ENCODE data around the gene AOPEP.

AOPEP gene

DNA sequence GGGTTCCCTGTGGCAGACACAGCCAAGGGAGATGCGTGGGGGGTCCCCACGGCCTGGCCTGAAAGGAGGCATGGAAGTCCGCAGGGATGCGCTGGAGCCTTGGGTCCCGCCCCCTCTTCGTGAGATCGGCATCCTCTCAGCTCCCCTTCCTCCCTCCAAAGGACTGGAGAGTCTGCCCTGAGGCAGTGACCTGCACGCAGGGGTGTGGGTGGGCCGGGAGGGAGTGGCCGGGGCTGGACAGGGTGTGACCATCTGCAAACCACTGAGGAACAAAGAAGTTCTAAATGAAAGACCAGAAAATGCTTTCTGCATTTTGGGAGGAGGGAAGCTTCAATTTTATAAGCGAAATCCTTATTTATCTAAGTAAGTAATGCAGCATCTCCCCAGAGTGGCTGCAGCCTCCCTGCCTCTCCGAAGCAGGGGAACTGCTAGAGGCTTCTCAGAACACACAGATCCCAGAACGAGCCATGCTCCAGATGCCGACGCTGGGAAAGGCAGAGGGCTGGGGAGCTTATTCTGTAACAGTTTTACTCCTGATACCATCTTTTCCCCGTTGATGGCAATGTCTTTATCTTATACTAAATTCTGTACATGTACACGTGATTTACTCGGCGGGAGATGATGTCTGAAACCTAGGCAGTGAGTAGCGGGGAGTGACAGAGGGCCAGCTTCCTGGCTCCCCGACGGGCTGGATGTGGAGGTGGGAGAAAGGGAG, 369.3 kb downstream of the AOPEP start:
- no peak for DNase-seq (ENCODE audit: low spot score)
- TF ChIP-seq, protein P1, sequence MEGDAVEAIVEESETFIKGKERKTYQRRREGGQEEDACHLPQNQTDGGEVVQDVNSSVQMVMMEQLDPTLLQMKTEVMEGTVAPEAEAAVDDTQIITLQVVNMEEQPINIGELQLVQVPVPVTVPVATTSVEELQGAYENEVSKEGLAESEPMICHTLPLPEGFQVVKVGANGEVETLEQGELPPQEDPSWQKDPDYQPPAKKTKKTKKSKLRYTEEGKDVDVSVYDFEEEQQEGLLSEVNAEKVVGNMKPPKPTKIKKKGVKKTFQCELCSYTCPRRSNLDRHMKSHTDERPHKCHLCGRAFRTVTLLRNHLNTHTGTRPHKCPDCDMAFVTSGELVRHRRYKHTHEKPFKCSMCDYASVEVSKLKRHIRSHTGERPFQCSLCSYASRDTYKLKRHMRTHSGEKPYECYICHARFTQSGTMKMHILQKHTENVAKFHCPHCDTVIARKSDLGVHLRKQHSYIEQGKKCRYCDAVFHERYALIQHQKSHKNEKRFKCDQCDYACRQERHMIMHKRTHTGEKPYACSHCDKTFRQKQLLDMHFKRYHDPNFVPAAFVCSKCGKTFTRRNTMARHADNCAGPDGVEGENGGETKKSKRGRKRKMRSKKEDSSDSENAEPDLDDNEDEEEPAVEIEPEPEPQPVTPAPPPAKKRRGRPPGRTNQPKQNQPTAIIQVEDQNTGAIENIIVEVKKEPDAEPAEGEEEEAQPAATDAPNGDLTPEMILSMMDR (IDR thresholded peaks at IDR 0.05) = no peak
- H3K4me3 ChIP-seq = no peak overlapping the region
- H3K27ac ChIP-seq = peak overlapping the region; percentile 25 to 53

DNA sequence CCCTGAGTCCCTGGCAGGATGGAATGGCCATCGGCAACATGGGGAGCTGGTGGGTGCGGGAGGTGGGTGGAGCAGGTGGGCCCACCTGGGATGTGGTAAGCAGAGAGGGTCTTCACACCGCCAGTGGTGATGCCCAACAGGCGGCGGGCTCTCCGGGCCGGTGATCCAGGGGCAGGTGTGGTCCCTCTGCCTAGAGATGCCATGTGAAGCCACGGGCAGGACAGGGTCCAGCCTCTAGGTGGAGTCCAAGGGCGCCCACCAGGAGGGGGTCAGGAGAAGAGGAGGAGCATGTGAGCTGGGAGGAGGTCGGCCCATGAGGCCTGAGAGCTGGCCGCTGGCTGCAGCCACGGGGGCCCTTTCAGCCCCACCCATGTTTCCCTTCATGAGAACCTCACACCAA, 369.9 kb downstream of the AOPEP start:
- H3K27ac ChIP-seq = peak overlapping the region; percentile 25 to 53
- no peak overlapping the region for H3K4me3 ChIP-seq
- TF ChIP-seq, protein P1 (IDR thresholded peaks at IDR 0.05) = no peak
- no peak for DNase-seq (ENCODE audit: low spot score)

DNA sequence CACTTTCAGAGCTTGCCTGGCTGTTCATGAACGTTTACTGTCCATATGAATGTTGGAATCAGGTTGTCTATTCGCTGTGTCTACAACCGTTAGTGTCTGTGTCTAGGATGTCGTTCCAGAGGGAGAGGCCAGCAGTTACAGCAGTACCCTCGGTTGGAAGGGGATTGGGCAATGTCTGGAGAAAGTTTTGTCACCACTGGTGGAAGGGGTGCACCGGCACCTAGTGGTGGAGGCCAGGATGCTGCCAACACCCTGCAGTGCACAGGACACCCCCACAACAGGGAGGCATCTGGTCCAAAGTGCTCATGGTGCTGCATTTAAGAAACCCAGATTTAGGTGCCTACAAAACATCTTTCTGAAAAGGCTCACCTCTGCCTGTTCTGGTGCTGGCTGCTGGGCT, 370.3 kb downstream of the AOPEP start:
- DNase-seq (ENCODE audit: low spot score) = no peak
- peak overlapping the region in 1 of 2 donors; percentile 53 for H3K27ac ChIP-seq
- no peak overlapping the region for H3K4me3 ChIP-seq
- TF ChIP-seq, protein P1 (IDR thresholded peaks at IDR 0.05) = no peak

DNA sequence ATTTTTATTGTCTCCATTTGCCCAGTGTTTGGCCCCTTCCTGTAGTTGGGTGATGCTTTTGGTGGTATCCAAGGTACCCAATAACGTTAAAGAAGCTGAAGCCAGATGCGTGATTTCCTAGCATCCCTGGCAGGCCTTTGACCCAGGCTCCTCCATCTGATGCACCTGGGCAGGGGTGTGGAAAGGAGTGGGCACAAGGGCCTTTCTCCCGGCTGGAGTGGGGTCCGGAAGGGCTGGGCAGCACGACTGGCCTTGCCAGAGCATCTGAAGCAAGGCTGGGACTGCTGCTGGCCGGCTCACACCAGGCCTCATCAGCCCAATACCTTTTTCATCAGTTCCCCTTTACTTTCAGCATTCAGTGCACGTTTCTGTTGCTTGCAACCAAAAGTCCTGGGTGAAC, 370.8 kb downstream of the AOPEP start:
- peak overlapping the region in 1 of 2 donors; percentile 81 for H3K27ac ChIP-seq
- TF ChIP-seq, protein P1 (IDR thresholded peaks at IDR 0.05) = no peak
- no peak overlapping the region for H3K4me3 ChIP-seq
- no peak for DNase-seq (ENCODE audit: low spot score)

DNA sequence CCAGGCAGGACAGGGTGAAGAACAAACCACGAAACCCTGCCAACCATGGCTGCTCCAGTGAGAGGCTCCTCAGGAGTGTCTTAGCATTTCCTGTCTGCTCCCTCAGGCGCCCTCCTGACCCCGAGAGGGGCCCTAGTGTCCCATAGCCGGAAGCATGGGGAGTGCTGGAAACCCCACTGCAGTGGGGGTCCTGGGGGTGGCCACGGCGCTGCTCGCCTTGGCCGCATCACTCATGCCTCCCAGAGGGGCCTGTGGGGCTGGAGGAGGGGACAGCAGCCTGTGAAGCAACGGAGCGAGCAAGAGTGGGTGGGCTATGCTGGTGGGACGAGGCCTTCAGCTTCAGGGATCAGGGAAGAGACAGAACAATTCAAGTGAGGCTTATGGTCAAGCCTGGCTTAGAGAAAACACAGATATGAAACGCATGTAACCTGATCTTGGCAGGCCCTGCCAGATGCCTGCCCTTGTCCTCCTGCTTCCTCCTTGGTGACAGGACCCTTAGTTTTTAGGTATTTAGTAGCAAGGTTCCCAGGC, 372.0 kb downstream of the AOPEP start:
- H3K4me3 ChIP-seq = no peak overlapping the region
- H3K27ac ChIP-seq = peak overlapping the region; percentile 41 to 81
- no peak for DNase-seq (ENCODE audit: low spot score)
- TF ChIP-seq, protein P1 (IDR thresholded peaks at IDR 0.05) = no peak

DNA sequence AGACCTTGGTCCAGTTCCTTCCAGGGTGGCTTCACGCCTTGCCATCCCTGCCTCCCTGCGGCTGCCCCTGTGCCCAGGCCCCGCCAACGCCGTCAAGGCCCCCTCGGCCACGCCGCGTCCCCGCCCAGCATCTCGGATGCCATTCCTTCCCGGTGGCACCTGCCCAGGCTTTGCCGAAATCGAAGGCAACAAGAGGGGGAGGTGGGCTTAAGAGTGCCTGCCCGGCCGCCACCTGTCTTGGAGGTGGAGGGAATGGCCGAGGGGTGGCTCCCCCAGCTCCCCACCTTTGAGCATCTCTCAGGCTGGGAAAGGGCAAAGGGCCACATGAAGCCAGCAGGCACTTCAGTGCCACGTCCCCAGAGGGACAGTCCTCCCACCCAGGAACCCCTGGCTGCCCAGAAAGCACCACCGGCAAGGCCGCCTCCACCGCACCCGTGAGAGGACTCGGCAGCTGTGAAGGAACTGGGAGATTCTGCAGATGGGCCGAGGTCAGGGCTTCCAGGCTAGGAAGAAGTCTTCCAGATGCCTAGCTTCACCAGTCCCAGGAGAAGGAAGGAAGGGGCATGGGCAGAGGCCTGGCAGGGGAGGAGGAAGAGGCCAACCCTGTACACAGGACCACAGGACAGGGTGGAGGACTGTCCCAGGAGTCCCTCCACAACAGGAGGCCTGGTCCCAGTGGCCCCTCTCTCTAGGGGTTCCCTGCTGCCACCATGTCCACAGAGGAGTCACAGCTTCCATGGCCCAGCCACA, 373.0 kb downstream of the AOPEP start:
- TF ChIP-seq, protein P1 (IDR thresholded peaks at IDR 0.05) = no peak
- H3K27ac ChIP-seq = peak overlapping the region; percentile 22 to 81
- no peak overlapping the region for H3K4me3 ChIP-seq
- no peak for DNase-seq (ENCODE audit: low spot score)

All from coronary artery (tissue), 2 donors.